Vagina (tissue), 2 donors: ENCODE data around the gene CTDSP1.

ENCODE experiments used
- POLR2A ChIP-seq, 2 donors: fragments of 450-650 bp; IDR thresholded peaks; one replicate each; pipeline ENCODE4 v1.6.1; 2017; ENCODE audit warnings: antibody characterized with exemption in 2 of 2, mild to moderate bottlenecking in 2 of 2, moderate library complexity in 2 of 2
- POLR2AphosphoS5 ChIP-seq, 2 donors: sonication (generic); formaldehyde crosslinking; IDR thresholded peaks; one replicate each; pipeline ENCODE4 v1.9.0; 2017; ENCODE audit warnings: antibody characterized with exemption in 2 of 2, mild to moderate bottlenecking in 2 of 2, low read depth in 1 of 2; ENCODE audit not compliant: insufficient read depth in 1 of 2
- TF ChIP-seq, protein P1 (sequence below), 3 experiments: fragments of 450-650 bp in 2 of 3; fragments of 200-600 bp in 1 of 3; sonication (generic) in 1 of 3; IDR thresholded peaks; one replicate each; pipeline ENCODE4 v1.5.1; 2017 to 2019; ENCODE audit warnings: antibody characterized with exemption in 3 of 3, mild to moderate bottlenecking in 2 of 3, moderate library complexity in 2 of 3

DNA sequence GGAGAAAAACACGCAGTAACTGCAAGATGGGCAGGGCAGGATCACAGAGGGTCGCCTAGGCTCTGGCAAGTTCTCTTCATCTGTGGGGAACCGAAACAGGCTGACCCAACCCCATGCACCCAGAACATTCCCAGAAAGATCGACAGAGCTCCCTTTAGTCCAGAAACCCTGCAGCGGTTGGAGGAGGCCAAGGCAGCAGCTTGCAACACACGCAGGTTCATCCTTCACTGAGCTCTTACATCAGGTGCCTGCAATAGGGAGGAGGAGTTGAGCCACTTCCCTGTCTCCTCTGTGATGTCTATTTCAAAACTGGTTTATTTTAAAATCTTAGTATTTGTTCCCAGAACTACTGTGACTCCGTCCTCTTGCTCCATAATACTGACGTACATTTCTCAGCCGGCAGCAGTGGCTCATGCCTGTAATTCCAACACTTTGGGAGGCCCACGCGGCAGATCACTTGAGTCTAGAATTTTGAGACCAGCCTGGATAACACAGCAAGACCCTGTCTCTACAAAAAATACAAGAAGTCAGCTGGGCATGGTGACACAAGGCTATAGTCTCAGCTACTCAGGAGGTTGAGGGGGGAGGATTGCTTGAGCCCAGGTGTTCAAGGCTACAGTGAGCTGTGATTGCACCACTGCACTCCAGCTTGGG lies 29.1 kb upstream of the CTDSP1 start:
- TF ChIP-seq POLR2A (IDR thresholded peaks at IDR 0.05) (no peak), POLR2AphosphoS5 (IDR thresholded peaks at IDR 0.05; ENCODE audit: insufficient read depth in 1 of 2, low read depth in 1 of 2) (peak; percentile 25 to 56)
- TF ChIP-seq, protein P1, sequence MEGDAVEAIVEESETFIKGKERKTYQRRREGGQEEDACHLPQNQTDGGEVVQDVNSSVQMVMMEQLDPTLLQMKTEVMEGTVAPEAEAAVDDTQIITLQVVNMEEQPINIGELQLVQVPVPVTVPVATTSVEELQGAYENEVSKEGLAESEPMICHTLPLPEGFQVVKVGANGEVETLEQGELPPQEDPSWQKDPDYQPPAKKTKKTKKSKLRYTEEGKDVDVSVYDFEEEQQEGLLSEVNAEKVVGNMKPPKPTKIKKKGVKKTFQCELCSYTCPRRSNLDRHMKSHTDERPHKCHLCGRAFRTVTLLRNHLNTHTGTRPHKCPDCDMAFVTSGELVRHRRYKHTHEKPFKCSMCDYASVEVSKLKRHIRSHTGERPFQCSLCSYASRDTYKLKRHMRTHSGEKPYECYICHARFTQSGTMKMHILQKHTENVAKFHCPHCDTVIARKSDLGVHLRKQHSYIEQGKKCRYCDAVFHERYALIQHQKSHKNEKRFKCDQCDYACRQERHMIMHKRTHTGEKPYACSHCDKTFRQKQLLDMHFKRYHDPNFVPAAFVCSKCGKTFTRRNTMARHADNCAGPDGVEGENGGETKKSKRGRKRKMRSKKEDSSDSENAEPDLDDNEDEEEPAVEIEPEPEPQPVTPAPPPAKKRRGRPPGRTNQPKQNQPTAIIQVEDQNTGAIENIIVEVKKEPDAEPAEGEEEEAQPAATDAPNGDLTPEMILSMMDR (IDR thresholded peaks at IDR 0.05): no peak
